Fibroblast of pulmonary artery (primary cell): ENCODE results near the gene CEP164.
A peak's percentile ranks its signal among the peaks of the same experiment; 100 is the strongest.

Source experiments
- DNase-seq: peaks from one replicate; pipeline ENCODE4 v3.0.0-alpha.2; 2010; ENCODE audit warnings: low read depth
- H3K4me3 ChIP-seq: replicated peaks from 2 replicates; pipeline ENCODE4 v1.5.1; 2011; ENCODE audit warnings: low read depth, mild to moderate bottlenecking, control low read depth, low read length, moderate library complexity
- TF ChIP-seq, protein P1 (sequence below): IDR thresholded peaks from 2 replicates; pipeline ENCODE4 v1.5.1; 2011; ENCODE audit warnings: mild to moderate bottlenecking, control low read depth, low read length, inconsistent platforms; ENCODE audit errors: missing control alignments

Gene CEP164

DNA sequence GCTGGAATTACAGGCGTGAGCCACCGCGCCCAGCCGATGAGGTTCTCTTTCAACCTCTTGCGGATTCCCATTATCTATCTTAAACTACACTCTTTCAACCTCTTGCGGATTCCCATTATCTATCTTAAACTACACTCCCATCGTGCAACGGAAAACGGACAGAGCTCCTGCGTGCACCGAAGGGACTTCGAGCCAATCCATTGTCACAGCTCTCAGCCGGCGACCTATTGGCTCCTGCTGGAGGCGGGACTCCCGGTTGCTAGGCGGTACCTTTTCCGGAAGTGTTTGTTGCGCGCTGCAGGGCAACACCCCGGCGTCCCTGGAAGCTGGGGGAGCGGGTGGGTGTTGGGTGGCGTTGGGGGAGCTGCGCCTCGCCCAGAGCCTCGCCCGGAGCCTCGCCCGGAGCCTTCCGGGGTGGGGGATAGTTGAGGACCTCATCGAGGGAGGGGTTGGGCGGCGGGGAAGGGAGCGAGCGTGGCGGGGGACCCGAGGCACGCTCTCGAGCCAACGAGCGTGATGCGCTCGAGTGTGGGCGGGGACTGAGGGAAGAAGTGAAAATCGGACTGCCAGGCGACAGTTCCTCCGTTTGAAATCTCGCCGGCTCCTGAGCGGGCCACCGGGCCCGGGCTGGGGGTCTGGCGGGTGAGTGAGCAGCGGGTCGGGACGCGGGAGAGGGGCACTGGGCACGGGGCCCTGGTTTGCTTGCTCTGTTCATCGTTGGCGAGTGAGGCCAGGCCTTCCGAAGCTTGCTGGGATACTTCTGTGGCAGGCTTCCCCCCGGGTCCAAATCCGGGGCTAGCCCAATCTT is at the start of gene CEP164:
Gene CEP164, plus strand, starts transcription at position 288 of the 808 bp plus-strand sequence. CDS start 10,733 bp downstream, outside the sequence.
- peak; percentile 97 for DNase-seq
- TF ChIP-seq, protein P1, sequence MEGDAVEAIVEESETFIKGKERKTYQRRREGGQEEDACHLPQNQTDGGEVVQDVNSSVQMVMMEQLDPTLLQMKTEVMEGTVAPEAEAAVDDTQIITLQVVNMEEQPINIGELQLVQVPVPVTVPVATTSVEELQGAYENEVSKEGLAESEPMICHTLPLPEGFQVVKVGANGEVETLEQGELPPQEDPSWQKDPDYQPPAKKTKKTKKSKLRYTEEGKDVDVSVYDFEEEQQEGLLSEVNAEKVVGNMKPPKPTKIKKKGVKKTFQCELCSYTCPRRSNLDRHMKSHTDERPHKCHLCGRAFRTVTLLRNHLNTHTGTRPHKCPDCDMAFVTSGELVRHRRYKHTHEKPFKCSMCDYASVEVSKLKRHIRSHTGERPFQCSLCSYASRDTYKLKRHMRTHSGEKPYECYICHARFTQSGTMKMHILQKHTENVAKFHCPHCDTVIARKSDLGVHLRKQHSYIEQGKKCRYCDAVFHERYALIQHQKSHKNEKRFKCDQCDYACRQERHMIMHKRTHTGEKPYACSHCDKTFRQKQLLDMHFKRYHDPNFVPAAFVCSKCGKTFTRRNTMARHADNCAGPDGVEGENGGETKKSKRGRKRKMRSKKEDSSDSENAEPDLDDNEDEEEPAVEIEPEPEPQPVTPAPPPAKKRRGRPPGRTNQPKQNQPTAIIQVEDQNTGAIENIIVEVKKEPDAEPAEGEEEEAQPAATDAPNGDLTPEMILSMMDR = no peak
- peak within 1 kb of the TSS; percentile 84 for H3K4me3 ChIP-seq

GRCh38 chr11:117278347-117278746 is 49.3 kb upstream of the CEP164 start:
- DNase-seq = no peak
- TF ChIP-seq, protein P1 = no peak
- no peak overlapping the region for H3K4me3 ChIP-seq

DNA sequence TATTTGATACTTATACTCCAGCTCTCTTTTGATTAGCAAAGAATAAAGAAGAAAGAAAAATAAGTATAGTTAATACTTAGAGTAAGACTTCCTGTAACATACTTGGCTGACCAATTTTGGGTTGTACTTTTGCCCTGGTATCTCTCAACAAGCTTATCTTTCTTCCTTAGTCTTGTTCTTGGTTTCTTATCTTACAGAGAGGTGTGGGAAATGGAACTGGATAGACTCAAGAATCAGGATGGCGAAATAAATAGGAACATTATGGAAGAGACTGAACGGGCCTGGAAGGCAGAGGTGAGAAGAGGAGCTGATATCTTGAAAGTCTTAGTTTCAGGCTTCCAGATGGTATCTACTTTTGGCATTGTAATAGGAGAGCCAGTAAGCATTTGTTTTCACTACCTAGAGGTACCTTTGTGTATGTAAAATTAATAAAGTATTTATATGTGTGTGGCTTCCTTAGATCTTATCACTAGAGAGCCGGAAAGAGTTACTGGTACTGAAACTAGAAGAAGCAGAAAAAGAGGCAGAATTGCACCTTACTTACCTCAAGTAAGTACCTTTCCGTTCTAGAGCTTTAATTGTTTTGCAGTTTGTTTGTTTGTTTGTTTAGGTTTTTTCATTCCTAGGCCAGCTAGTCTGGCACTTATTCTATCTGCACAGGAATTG is 47.8 kb upstream of the CEP164 start:
- H3K4me3 ChIP-seq = no peak overlapping the region
- peak; percentile 29 for DNase-seq
- TF ChIP-seq, protein P1 = no peak

DNA sequence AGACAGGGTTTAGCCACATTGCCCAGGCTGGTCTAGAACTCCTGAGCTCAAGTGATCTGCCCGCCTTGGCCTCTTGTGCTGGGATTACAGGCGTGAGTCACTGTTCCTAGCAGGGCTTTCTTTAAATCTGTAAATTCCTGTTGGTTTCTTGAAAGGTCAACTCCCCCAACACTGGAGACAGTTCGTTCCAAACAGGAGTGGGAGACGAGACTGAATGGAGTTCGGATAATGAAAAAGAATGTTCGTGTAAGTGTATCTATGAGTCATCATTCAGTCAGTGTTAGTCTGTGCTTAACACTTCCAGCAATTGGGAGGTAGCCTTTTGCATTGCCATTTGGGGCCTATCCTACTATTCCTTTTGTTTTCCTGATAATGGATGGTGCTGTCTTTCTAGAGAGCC is 46.5 kb upstream of the CEP164 start:
- no peak overlapping the region for H3K4me3 ChIP-seq
- peak; percentile 99 for DNase-seq
- TF ChIP-seq, protein P1 = no peak

DNA sequence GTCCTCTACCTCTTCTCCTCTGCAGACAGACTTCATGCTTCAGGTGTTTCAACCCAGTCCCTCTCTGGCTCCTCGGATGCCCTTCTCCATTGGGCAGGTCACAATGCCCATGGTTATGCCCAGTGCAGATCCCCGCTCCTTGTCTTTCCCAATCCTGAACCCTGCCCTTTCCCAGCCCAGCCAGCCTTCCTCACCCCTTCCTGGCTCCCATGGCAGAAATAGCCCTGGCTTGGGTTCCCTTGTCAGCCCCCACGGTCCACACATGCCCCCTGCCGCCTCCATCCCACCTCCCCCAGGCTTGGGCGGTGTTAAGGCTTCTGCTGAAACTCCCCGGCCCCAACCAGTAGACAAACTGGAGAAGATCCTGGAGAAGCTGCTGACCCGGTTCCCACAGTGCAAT is 45.8 kb upstream of the CEP164 start:
- DNase-seq = no peak
- H3K4me3 ChIP-seq = no peak overlapping the region
- TF ChIP-seq, protein P1 = no peak

DNA sequence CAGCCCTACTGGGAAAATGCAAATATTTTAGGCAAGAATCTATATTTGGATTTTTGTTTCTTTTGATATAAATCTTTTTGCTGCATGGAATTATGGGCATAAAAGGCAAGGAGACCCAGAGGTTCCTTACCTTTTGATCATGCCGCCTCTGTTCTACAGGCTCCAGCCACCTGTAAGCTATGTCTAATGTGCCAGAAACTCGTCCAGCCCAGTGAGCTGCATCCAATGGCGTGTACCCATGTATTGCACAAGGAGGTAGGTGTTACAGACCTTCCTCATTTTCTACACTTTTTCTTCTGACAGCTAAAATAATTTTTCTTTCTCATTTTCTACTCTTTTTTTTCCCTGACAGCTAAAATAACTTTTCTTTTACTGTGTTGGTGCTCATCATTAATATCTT is 44.7 kb upstream of the CEP164 start:
- TF ChIP-seq, protein P1 = no peak
- no peak for DNase-seq

More for the DNA sequence above, 44.7 kb upstream of the CEP164 start:
- H3K4me3 ChIP-seq = no peak overlapping the region
